ENCODE measurements around the gene KLF5.

DNA sequence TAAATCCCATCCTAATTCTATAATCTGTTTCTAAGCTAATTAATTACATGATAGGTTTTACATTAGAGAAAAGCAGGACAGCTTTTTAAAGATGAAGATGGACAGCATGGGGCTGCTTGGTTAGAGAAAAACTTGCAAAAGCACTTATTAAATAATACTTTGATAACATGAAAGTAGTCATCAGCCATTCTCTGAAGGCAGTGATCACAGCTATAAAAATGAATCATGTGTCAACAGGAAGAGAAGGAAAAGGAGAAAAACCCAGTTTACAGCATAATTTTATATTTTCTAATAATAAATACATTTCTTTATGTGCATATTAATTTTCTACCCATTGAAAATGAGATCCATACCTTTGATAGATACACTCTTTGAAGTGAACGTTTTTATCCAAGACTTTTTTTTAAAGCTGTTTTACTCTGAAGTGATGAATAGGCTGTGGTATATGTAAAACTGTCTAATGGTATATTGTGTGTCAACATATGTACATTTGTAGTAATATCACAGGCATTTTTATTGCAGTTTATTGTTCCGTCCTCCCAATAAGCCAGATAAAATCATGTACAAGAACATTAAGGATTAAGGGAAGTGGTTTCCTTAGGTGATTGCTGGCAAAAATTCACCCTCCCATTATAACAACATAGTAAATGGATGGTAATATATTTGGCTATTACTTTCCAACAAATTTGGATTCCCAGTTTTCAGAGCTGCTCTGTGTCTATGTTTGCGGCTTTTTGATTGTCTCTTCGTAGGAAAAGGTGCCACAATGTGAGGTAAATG lies 1.3 kb upstream of the KLF5 start:
- TF ChIP-seq, protein P1, sequence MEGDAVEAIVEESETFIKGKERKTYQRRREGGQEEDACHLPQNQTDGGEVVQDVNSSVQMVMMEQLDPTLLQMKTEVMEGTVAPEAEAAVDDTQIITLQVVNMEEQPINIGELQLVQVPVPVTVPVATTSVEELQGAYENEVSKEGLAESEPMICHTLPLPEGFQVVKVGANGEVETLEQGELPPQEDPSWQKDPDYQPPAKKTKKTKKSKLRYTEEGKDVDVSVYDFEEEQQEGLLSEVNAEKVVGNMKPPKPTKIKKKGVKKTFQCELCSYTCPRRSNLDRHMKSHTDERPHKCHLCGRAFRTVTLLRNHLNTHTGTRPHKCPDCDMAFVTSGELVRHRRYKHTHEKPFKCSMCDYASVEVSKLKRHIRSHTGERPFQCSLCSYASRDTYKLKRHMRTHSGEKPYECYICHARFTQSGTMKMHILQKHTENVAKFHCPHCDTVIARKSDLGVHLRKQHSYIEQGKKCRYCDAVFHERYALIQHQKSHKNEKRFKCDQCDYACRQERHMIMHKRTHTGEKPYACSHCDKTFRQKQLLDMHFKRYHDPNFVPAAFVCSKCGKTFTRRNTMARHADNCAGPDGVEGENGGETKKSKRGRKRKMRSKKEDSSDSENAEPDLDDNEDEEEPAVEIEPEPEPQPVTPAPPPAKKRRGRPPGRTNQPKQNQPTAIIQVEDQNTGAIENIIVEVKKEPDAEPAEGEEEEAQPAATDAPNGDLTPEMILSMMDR (IDR thresholded peaks at IDR 0.05), result no peak
- no peak for TF ChIP-seq POLR2A (IDR thresholded peaks at IDR 0.05)

All from ovary (tissue), 3 donors.